ENCODE data around the gene EP400.

EP400 gene

GRCh38 chr12:132056320-132056719 lies 106.6 kb downstream of the EP400 start:
- no peak overlapping the region for H3K4me3 ChIP-seq (ENCODE audit: low read length)
- H3K9me3 ChIP-seq (ENCODE audit: insufficient read depth, low read depth, low read length), result no peaks in the 10 kb centered on the region
- WGBS, result 94% methylated on average over 5 of the region's 5 CpGs
- H3K27me3 ChIP-seq (ENCODE audit: insufficient read depth, low read length), result no peaks in the 10 kb centered on the region
- H3K27ac ChIP-seq (ENCODE audit: low read depth, low read length), result no peak overlapping the region
- no peak overlapping the region for H3K9ac ChIP-seq (ENCODE audit: low read depth, low read length)
- peaks cover 82% of the 10 kb centered on the region for H3K36me3 ChIP-seq (ENCODE audit: insufficient read depth, low read length)
- no peaks in the 10 kb centered on the region for H3K4me1 ChIP-seq (ENCODE audit: insufficient read depth, low read length)

- peaks cover 84% of the 10 kb centered on the region for H3K36me3 ChIP-seq (ENCODE audit: insufficient read depth, low read length)
- no peaks in the 10 kb centered on the region for H3K4me1 ChIP-seq (ENCODE audit: insufficient read depth, low read length)
- 95% methylated on average over 5 of the region's 5 CpGs for whole genome bisulfite sequencing
- H3K9ac ChIP-seq (ENCODE audit: low read depth, low read length), result no peak overlapping the region
- no peaks in the 10 kb centered on the region for H3K27me3 ChIP-seq (ENCODE audit: insufficient read depth, low read length)
- H3K27ac ChIP-seq (ENCODE audit: low read depth, low read length), result no peak overlapping the region
- no peak overlapping the region for H3K4me3 ChIP-seq (ENCODE audit: low read length)
- no peaks in the 10 kb centered on the region for H3K9me3 ChIP-seq (ENCODE audit: insufficient read depth, low read depth, low read length)
Observed at GRCh38 chr12:132056951-132057350, 107.2 kb downstream of the EP400 start.

GRCh38 chr12:132057691-132058090 lies 107.9 kb downstream of the EP400 start:
- WGBS, result 96% methylated on average over 5 of the region's 5 CpGs
- Histone ChIP-seq H3K27me3 (ENCODE audit: insufficient read depth, low read length) (no peaks in the 10 kb centered on the region), H3K36me3 (ENCODE audit: insufficient read depth, low read length) (peaks cover 83% of the 10 kb centered on the region)

GRCh38 chr12:132061197-132061596 lies 111.5 kb downstream of the EP400 start:
- WGBS, result 94% methylated on average over 7 of the region's 7 CpGs
- Histone ChIP-seq H3K4me1 (ENCODE audit: insufficient read depth, low read length) (no peaks in the 10 kb centered on the region), H3K27ac (ENCODE audit: low read depth, low read length) (no peak overlapping the region)

More at GRCh38 chr12:132057691-132058090, 107.9 kb downstream of the EP400 start:
- Histone ChIP-seq H3K4me1 (ENCODE audit: insufficient read depth, low read length) (no peaks in the 10 kb centered on the region), H3K27ac (ENCODE audit: low read depth, low read length) (no peak overlapping the region), H3K9me3 (ENCODE audit: insufficient read depth, low read depth, low read length) (no peaks in the 10 kb centered on the region), H3K4me3 (ENCODE audit: low read length) (no peak overlapping the region), H3K9ac (ENCODE audit: low read depth, low read length) (no peak overlapping the region)

GRCh38 chr12:132061641-132062430 lies 112.1 kb downstream of the EP400 start:
- peaks cover 84% of the 10 kb centered on the region for H3K36me3 ChIP-seq (ENCODE audit: insufficient read depth, low read length)
- H3K27me3 ChIP-seq (ENCODE audit: insufficient read depth, low read length), result no peaks in the 10 kb centered on the region
- no peak overlapping the region for H3K27ac ChIP-seq (ENCODE audit: low read depth, low read length)
- H3K4me1 ChIP-seq (ENCODE audit: insufficient read depth, low read length), result no peaks in the 10 kb centered on the region
- H3K4me3 ChIP-seq (ENCODE audit: low read length), result no peak overlapping the region
- 93% methylated on average over 30 of the region's 30 CpGs for whole genome bisulfite sequencing
- H3K9ac ChIP-seq (ENCODE audit: low read depth, low read length), result no peak overlapping the region
- no peaks in the 10 kb centered on the region for H3K9me3 ChIP-seq (ENCODE audit: insufficient read depth, low read depth, low read length)

More at GRCh38 chr12:132061197-132061596, 111.5 kb downstream of the EP400 start:
- H3K9me3 ChIP-seq (ENCODE audit: insufficient read depth, low read depth, low read length), result no peaks in the 10 kb centered on the region
- H3K4me3 ChIP-seq (ENCODE audit: low read length), result no peak overlapping the region
- peaks cover 84% of the 10 kb centered on the region for H3K36me3 ChIP-seq (ENCODE audit: insufficient read depth, low read length)
- H3K9ac ChIP-seq (ENCODE audit: low read depth, low read length), result no peak overlapping the region
- H3K27me3 ChIP-seq (ENCODE audit: insufficient read depth, low read length), result no peaks in the 10 kb centered on the region

GRCh38 chr12:132062481-132062880 lies 112.7 kb downstream of the EP400 start:
- H3K36me3 ChIP-seq (ENCODE audit: insufficient read depth, low read length), result peaks cover 84% of the 10 kb centered on the region
- WGBS, result 95% methylated on average over 14 of the region's 14 CpGs

GRCh38 chr12:132063491-132063890 lies 113.7 kb downstream of the EP400 start:
- H3K4me1 ChIP-seq (ENCODE audit: insufficient read depth, low read length), result no peaks in the 10 kb centered on the region
- peaks cover 89% of the 10 kb centered on the region for H3K36me3 ChIP-seq (ENCODE audit: insufficient read depth, low read length)
- no peaks in the 10 kb centered on the region for H3K9me3 ChIP-seq (ENCODE audit: insufficient read depth, low read depth, low read length)
- no peak overlapping the region for H3K9ac ChIP-seq (ENCODE audit: low read depth, low read length)
- H3K27ac ChIP-seq (ENCODE audit: low read depth, low read length), result no peak overlapping the region
- no peaks in the 10 kb centered on the region for H3K27me3 ChIP-seq (ENCODE audit: insufficient read depth, low read length)
- H3K4me3 ChIP-seq (ENCODE audit: low read length), result no peak overlapping the region
- 93% methylated on average over 10 of the region's 10 CpGs for WGBS

More at GRCh38 chr12:132062481-132062880, 112.7 kb downstream of the EP400 start:
- Histone ChIP-seq H3K9ac (ENCODE audit: low read depth, low read length) (no peak overlapping the region), H3K4me1 (ENCODE audit: insufficient read depth, low read length) (no peaks in the 10 kb centered on the region), H3K27me3 (ENCODE audit: insufficient read depth, low read length) (no peaks in the 10 kb centered on the region), H3K27ac (ENCODE audit: low read depth, low read length) (no peak overlapping the region), H3K4me3 (ENCODE audit: low read length) (no peak overlapping the region), H3K9me3 (ENCODE audit: insufficient read depth, low read depth, low read length) (no peaks in the 10 kb centered on the region)

- 96% methylated on average over 19 of the region's 19 CpGs for WGBS
- no peak overlapping the region for H3K27ac ChIP-seq (ENCODE audit: low read depth, low read length)
- no peaks in the 10 kb centered on the region for H3K9me3 ChIP-seq (ENCODE audit: insufficient read depth, low read depth, low read length)
- H3K4me1 ChIP-seq (ENCODE audit: insufficient read depth, low read length), result no peaks in the 10 kb centered on the region
- H3K9ac ChIP-seq (ENCODE audit: low read depth, low read length), result no peak overlapping the region
- H3K27me3 ChIP-seq (ENCODE audit: insufficient read depth, low read length), result no peaks in the 10 kb centered on the region
- peaks cover 92% of the 10 kb centered on the region for H3K36me3 ChIP-seq (ENCODE audit: insufficient read depth, low read length)
- H3K4me3 ChIP-seq (ENCODE audit: low read length), result no peak overlapping the region
Observed at GRCh38 chr12:132064631-132065030, 114.9 kb downstream of the EP400 start.

GRCh38 chr12:132065203-132065602 lies 115.5 kb downstream of the EP400 start:
- Histone ChIP-seq H3K9me3 (ENCODE audit: insufficient read depth, low read depth, low read length) (no peaks in the 10 kb centered on the region), H3K27ac (ENCODE audit: low read depth, low read length) (no peak overlapping the region), H3K4me1 (ENCODE audit: insufficient read depth, low read length) (no peaks in the 10 kb centered on the region), H3K9ac (ENCODE audit: low read depth, low read length) (no peak overlapping the region), H3K27me3 (ENCODE audit: insufficient read depth, low read length) (no peaks in the 10 kb centered on the region), H3K4me3 (ENCODE audit: low read length) (no peak overlapping the region), H3K36me3 (ENCODE audit: insufficient read depth, low read length) (peaks cover 94% of the 10 kb centered on the region)
- 96% methylated on average over 10 of the region's 10 CpGs for WGBS

GRCh38 chr12:132065609-132066344 lies 116.0 kb downstream of the EP400 start:
- no peak overlapping the region for H3K27ac ChIP-seq (ENCODE audit: low read depth, low read length)
- H3K4me1 ChIP-seq (ENCODE audit: insufficient read depth, low read length), result no peaks in the 10 kb centered on the region
- no peak overlapping the region for H3K4me3 ChIP-seq (ENCODE audit: low read length)
- 100% methylated on average over 1 of the region's 4 CpGs for WGBS
- peaks cover 96% of the 10 kb centered on the region for H3K36me3 ChIP-seq (ENCODE audit: insufficient read depth, low read length)
- H3K9ac ChIP-seq (ENCODE audit: low read depth, low read length), result no peak overlapping the region
- no peaks in the 10 kb centered on the region for H3K9me3 ChIP-seq (ENCODE audit: insufficient read depth, low read depth, low read length)
- no peaks in the 10 kb centered on the region for H3K27me3 ChIP-seq (ENCODE audit: insufficient read depth, low read length)

- Histone ChIP-seq H3K36me3 (ENCODE audit: insufficient read depth, low read length) (peaks cover 96% of the 10 kb centered on the region), H3K9me3 (ENCODE audit: insufficient read depth, low read depth, low read length) (no peaks in the 10 kb centered on the region), H3K27ac (ENCODE audit: low read depth, low read length) (no peak overlapping the region), H3K9ac (ENCODE audit: low read depth, low read length) (no peak overlapping the region), H3K27me3 (ENCODE audit: insufficient read depth, low read length) (no peaks in the 10 kb centered on the region), H3K4me3 (ENCODE audit: low read length) (no peak overlapping the region), H3K4me1 (ENCODE audit: insufficient read depth, low read length) (no peaks in the 10 kb centered on the region)
- 95% methylated on average over 13 of the region's 13 CpGs for WGBS
Observed at GRCh38 chr12:132066345-132066685, 116.6 kb downstream of the EP400 start.
